ENCODE results near the gene TEX35.

GRCh38 chr1:178490136-178490535 is 22.8 kb upstream of the TEX35 start:
- TF ChIP-seq CTCF (IDR thresholded peaks at IDR 0.05) (no peak), POLR2A (IDR thresholded peaks at IDR 0.05) (no peak)

Measured in heart left ventricle (tissue), 13 donors.